Neural cell (in vitro differentiated cells): ENCODE data around the gene TLE3.

Source experiments
- REST ChIP-seq: IDR thresholded peaks from 2 replicates; pipeline ENCODE4 v1.6.1; 2012; ENCODE audit warnings: borderline replicate concordance
- TF ChIP-seq, protein P1 (sequence below): fragments of 450-650 bp; IDR thresholded peaks from 2 replicates; pipeline ENCODE4 v1.5.1; 2014; ENCODE audit warnings: antibody characterized with exemption, mild to moderate bottlenecking, moderate library complexity; ENCODE audit not compliant: poor library complexity, severe bottlenecking

GRCh38 chr15:70103880-70104626, 6.3 kb upstream of the TLE3 start:
- TF ChIP-seq, protein P1, sequence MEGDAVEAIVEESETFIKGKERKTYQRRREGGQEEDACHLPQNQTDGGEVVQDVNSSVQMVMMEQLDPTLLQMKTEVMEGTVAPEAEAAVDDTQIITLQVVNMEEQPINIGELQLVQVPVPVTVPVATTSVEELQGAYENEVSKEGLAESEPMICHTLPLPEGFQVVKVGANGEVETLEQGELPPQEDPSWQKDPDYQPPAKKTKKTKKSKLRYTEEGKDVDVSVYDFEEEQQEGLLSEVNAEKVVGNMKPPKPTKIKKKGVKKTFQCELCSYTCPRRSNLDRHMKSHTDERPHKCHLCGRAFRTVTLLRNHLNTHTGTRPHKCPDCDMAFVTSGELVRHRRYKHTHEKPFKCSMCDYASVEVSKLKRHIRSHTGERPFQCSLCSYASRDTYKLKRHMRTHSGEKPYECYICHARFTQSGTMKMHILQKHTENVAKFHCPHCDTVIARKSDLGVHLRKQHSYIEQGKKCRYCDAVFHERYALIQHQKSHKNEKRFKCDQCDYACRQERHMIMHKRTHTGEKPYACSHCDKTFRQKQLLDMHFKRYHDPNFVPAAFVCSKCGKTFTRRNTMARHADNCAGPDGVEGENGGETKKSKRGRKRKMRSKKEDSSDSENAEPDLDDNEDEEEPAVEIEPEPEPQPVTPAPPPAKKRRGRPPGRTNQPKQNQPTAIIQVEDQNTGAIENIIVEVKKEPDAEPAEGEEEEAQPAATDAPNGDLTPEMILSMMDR = no peak
- TF ChIP-seq REST = no peak
